ENCODE measurements around the gene DNM1L. TPM values are rescaled to one million over a fixed set of nuclear protein-coding genes. Genes with fewer than 3 reads are reported as not detected.

Gene DNM1L
- total RNA-seq, 4 donors from 2014 or later = 43.9 to 83.6 (median 53.1) TPM

DNA sequence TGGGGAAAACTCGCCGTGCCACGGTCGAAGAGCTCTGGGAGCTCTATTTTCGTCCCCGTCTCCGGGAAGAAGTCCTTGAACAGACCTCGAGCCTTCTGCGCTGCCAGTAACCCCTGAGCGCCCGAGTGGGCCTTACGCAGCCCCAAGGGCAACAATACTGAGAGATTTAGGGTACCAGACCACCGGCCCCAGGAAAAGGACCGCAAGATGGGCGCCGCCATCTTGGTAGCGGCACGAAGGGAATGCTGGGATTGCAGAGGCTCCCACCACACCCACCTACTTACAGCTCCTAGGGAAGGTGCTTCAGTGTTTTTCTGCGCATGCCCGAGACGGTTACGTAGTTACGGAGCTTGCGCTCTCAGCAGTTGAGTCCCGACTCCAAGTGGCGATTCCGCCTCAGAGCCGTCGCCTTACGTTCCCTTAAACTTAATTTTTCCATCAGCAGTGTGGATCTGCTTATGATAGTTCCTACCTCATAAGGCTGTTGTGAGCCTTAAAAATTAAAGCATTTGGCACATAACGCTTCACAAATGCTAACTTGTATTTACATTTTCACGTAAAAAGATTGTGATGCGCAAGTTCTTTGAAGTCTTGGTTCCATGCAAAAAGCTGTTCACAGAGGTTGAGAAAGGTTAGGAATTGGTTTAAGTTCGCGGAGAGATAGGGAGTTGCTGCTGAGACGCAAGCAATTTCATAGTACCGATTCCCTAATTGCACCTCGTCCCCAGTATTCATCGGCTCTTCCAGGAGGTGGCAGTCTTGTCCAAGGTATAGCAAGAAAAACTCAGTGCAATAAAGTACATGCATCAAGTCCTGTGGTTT, 76.8 kb downstream of the DNM1L start, which contains the start of gene YARS2:
TSS of gene YARS2 (minus strand) at position 244 of the 822 bp plus-strand sequence. CDS start at position 221, 23 bp downstream.
- TF ChIP-seq, protein P1, sequence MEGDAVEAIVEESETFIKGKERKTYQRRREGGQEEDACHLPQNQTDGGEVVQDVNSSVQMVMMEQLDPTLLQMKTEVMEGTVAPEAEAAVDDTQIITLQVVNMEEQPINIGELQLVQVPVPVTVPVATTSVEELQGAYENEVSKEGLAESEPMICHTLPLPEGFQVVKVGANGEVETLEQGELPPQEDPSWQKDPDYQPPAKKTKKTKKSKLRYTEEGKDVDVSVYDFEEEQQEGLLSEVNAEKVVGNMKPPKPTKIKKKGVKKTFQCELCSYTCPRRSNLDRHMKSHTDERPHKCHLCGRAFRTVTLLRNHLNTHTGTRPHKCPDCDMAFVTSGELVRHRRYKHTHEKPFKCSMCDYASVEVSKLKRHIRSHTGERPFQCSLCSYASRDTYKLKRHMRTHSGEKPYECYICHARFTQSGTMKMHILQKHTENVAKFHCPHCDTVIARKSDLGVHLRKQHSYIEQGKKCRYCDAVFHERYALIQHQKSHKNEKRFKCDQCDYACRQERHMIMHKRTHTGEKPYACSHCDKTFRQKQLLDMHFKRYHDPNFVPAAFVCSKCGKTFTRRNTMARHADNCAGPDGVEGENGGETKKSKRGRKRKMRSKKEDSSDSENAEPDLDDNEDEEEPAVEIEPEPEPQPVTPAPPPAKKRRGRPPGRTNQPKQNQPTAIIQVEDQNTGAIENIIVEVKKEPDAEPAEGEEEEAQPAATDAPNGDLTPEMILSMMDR (IDR thresholded peaks at IDR 0.05; ENCODE audit: low read depth) = no peak

- TF ChIP-seq, protein P1 (IDR thresholded peaks at IDR 0.05; ENCODE audit: low read depth) = no peak
Observed at GRCh38 chr12:32756476-32757066, 77.5 kb downstream of the DNM1L start.

- TF ChIP-seq, protein P1 (IDR thresholded peaks at IDR 0.05; ENCODE audit: low read depth) = no peak
Observed at GRCh38 chr12:32757157-32757556, 78.1 kb downstream of the DNM1L start.

DNA sequence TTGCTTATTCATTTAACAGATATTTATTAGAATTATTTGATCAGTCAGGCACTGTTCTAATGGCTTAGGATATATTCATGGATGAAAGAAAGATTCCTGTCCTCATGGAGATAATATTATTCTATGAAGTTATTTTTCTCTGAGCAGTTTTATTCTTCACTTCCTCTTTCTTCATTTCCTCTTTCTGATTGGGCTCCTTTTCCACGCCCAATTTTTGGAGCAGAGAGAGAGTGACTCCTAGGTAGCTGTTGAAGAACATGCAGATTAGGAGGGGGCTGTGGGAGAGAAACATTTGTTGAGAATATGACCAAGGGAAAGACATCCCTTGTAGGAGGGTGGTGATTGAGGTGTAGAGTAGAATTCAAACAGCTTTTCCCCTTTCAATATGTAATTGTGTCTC, 82.6 kb downstream of the DNM1L start:
- TF ChIP-seq, protein P1 (IDR thresholded peaks at IDR 0.05; ENCODE audit: low read depth) = no peak

DNA sequence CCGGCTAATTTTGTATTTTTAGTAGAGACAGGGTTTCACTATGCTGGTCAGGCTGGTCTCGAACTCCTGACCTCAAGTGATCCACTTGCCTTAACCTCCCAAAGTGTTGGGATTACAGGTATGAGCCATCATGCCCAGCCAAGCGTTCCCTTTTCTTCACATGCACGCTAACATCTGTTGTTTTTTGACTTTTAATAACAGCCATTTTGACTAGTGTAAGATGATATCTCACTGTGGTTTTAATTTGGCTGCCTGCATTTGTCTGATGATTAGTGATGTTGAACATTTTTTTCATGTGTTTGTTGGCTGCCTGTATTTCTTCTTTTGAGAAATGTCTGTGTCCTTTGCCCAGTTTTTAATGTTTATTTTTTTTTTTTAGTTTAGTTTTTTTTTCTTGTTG, 86.8 kb downstream of the DNM1L start:
- TF ChIP-seq, protein P1 (IDR thresholded peaks at IDR 0.05; ENCODE audit: low read depth) = no peak

GRCh38 chr12:32768518-32768917, 89.4 kb downstream of the DNM1L start:
- TF ChIP-seq, protein P1 (IDR thresholded peaks at IDR 0.05; ENCODE audit: low read depth) = no peak

GRCh38 chr12:32770141-32770540, 91.0 kb downstream of the DNM1L start:
- TF ChIP-seq, protein P1 (IDR thresholded peaks at IDR 0.05; ENCODE audit: low read depth) = no peak

Data from subcutaneous adipose tissue (tissue), 4 donors.